Measurements from ENCODE around the gene ADIPOR1.
"Not testable (repeated sequence)": the region's sequence is repeated elsewhere in the genome, so short reads cannot be mapped to it uniquely, and the experiment has no call there.

ADIPOR1 gene

DNA sequence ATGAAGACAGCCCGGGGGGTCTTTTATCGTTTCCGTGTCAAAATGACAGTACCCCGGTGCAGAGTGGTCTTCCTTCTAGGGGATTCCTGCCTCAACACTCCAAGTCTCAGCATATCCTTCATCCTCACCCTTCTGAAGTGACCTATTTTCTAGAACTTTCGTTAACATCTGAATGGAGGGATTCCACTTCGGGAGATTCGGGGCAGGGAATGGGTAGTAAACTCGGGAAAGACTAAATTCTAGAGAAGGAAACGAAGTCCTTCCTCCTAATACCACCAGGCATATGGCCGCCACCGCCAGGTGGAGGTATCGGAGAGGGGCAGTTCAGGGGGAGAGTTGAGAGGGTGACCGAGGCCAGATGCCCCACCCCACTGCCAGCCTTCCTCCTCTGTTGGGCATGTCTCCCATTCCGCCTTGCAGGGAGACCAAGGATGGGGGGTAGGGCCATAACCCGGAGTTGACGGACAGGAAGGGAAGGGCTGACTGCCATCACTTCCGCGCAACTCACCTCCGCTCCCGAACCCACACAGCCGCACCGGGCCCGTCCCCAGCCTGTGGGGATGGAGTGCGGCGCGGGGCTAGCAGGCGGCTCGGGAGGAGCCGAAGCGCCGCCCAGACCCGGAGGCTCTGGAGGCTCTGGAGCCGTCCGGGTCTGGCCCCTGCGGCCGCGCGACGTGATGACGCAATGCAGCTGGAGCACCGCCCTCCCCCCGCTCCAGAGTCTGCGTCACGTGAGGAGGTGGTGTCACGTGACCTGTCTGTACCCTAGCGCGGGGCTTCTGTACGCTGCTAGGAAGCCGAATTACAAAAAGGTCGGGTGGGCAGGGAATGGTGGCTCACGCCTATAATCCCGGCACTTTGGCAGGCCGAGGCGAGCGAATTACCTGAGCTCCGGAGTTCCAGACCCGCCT lies 31.3 kb downstream of the ADIPOR1 start, which contains the start of gene KLHL12:
Gene KLHL12, minus strand, starts transcription at position 654 of the 911 bp plus-strand sequence. CDS start 2,072 bp downstream, outside the sequence.
- TF ChIP-seq, protein P1, sequence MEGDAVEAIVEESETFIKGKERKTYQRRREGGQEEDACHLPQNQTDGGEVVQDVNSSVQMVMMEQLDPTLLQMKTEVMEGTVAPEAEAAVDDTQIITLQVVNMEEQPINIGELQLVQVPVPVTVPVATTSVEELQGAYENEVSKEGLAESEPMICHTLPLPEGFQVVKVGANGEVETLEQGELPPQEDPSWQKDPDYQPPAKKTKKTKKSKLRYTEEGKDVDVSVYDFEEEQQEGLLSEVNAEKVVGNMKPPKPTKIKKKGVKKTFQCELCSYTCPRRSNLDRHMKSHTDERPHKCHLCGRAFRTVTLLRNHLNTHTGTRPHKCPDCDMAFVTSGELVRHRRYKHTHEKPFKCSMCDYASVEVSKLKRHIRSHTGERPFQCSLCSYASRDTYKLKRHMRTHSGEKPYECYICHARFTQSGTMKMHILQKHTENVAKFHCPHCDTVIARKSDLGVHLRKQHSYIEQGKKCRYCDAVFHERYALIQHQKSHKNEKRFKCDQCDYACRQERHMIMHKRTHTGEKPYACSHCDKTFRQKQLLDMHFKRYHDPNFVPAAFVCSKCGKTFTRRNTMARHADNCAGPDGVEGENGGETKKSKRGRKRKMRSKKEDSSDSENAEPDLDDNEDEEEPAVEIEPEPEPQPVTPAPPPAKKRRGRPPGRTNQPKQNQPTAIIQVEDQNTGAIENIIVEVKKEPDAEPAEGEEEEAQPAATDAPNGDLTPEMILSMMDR (IDR thresholded peaks at IDR 0.05; ENCODE audit: low read depth, low read length) = peak; percentile 91
- H3K9me3 ChIP-seq (ENCODE audit: severe bottlenecking) = no peaks in the 10 kb centered on the region
- DNase-seq = peak; percentile 100
- H3K27ac ChIP-seq = peak within 1 kb of the TSS; percentile 82
- H3K4me3 ChIP-seq (ENCODE audit: low read depth, low read length) = peak within 1 kb of the TSS; percentile 56
- H3K36me3 ChIP-seq = peaks cover 28% of the 10 kb centered on the region
- no peaks in the 10 kb centered on the region for H3K27me3 ChIP-seq (ENCODE audit: insufficient read depth, low read depth, severe bottlenecking)

DNA sequence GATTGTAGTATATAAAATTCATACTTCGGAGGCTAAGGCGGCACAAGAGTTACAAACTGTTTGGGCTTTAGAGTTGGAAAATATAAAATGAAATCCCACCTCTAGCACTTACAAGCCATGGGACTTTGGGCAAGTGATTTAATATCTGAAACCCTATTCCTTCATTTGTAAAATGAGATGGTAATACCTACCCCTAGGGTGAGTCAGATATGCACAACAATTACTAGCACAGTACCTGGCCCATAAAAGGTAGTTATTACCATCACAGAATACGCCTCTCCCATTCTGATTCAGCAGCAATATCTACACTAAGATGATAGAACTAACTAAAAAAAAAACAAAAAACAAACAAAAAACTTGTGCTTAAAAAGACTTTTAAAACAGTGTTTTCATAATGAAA lies 34.6 kb downstream of the ADIPOR1 start:
- Histone ChIP-seq H3K4me3 (ENCODE audit: low read depth, low read length) (no peak overlapping the region), H3K36me3 (peaks cover 50% of the 10 kb centered on the region), H3K9me3 (ENCODE audit: severe bottlenecking) (no peaks in the 10 kb centered on the region), H3K27me3 (ENCODE audit: insufficient read depth, low read depth, severe bottlenecking) (no peaks in the 10 kb centered on the region), H3K27ac (no peak overlapping the region)
- DNase-seq = no peak
- TF ChIP-seq, protein P1 (IDR thresholded peaks at IDR 0.05; ENCODE audit: low read depth, low read length) = no peak

DNA sequence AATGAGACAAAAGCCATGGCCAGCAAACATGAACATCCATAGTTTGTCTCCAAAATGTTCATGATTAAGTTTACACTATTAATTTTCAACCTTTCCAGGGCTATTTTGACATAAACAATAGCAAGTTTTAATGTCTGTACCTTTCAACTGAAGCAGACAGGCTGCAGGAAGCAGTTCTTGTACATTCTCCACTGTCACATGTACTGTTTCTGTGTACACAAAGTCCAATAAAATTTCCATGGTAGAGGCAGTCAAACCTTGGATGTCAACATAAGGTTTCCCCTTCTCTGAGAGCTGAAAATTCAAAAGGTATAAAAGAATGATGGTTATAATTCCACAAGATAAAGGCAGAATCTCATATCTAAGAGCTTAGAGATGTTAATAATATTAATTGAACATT lies 38.5 kb downstream of the ADIPOR1 start:
- no peak overlapping the region for H3K27ac ChIP-seq
- no peaks in the 10 kb centered on the region for H3K9me3 ChIP-seq (ENCODE audit: severe bottlenecking)
- H3K27me3 ChIP-seq (ENCODE audit: insufficient read depth, low read depth, severe bottlenecking) = no peaks in the 10 kb centered on the region
- no peak for DNase-seq
- H3K36me3 ChIP-seq = peaks cover 85% of the 10 kb centered on the region
- TF ChIP-seq, protein P1 (IDR thresholded peaks at IDR 0.05; ENCODE audit: low read depth, low read length) = no peak
- H3K4me3 ChIP-seq (ENCODE audit: low read depth, low read length) = no peak overlapping the region

DNA sequence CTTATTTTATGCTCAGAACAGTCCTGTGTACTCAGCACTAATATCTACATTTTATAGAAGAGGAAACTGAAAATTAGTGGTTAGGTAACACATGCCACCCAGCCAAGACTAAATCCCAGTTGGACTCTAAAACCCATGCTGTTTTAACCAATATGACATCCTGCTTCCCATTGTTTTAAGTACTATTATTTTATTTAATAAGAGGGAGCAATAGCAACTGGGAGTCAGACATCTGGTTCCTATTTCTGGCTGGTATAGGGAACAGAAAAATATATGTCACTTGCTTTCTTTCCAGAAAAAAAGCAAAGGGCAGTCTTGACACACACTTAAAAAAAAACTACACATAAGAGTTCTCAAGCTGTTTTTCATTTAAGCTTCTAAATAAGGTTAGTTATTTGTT lies 43.0 kb downstream of the ADIPOR1 start:
- peaks cover 87% of the 10 kb centered on the region for H3K36me3 ChIP-seq

DNA sequence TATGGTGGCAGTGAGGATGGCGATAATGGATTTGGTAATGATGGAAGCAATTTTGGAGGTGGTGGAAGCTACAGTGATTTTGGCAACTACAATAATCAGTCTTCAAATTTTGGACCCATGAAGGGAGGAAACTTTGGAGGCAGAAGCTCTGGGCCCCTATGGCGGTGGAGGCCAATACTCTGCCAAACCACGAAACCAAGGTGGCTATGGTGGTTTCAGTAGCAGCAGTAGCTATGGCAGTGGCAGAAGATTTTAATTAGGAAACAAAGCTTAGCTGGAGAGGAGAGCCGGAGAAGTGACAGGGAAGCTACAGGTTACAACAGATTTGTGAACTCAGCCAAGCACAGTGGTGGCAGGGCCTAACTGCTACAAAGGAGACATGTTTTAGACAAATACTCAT lies 45.6 kb downstream of the ADIPOR1 start:
- DNase-seq; H3K9me3 ChIP-seq (ENCODE audit: severe bottlenecking); H3K27me3 ChIP-seq (ENCODE audit: insufficient read depth, low read depth, severe bottlenecking); H3K27ac ChIP-seq; H3K4me3 ChIP-seq (ENCODE audit: low read depth, low read length): not testable (repeated sequence)
- peaks cover 88% of the 10 kb centered on the region for H3K36me3 ChIP-seq

More for the DNA sequence above, 43.0 kb downstream of the ADIPOR1 start:
- DNase-seq = no peak
- Histone ChIP-seq H3K27me3 (ENCODE audit: insufficient read depth, low read depth, severe bottlenecking) (no peaks in the 10 kb centered on the region), H3K4me3 (ENCODE audit: low read depth, low read length) (no peak overlapping the region), H3K9me3 (ENCODE audit: severe bottlenecking) (no peaks in the 10 kb centered on the region), H3K27ac (no peak overlapping the region)
- TF ChIP-seq, protein P1 (IDR thresholded peaks at IDR 0.05; ENCODE audit: low read depth, low read length) = no peak

DNA sequence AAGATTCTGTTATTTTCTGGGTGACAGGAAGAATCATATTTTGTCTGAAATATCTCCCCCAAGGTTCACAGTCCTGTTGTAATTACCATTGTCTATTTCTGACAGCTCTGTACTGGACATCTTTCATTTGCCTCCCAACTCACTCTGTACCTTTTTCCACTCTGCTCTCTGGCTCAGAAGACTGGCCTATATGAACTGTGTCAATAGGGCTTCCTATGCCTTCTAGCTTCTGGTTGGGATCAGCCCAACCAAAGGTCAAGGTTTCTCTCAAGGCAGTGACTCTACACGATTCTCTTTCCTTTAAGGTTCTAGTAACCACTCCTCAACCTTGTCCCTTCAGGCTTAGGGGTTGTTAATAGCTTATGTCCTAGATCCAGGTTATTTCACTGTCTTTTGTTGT lies 48.6 kb downstream of the ADIPOR1 start:
- peaks cover 79% of the 10 kb centered on the region for H3K36me3 ChIP-seq
- TF ChIP-seq, protein P1 (IDR thresholded peaks at IDR 0.05; ENCODE audit: low read depth, low read length) = no peak
- no peaks in the 10 kb centered on the region for H3K9me3 ChIP-seq (ENCODE audit: severe bottlenecking)

More for the DNA sequence above, 48.6 kb downstream of the ADIPOR1 start:
- Histone ChIP-seq H3K27ac (no peak overlapping the region), H3K27me3 (ENCODE audit: insufficient read depth, low read depth, severe bottlenecking) (no peaks in the 10 kb centered on the region), H3K4me3 (ENCODE audit: low read depth, low read length) (no peak overlapping the region)
- no peak for DNase-seq
